Neuronal stem cell (in vitro differentiated cells): ENCODE results near the gene FZD1.

Source experiments
- DNase-seq: peaks from one replicate; pipeline ENCODE4 v3.0.0-alpha.2; 2013; ENCODE audit warnings: low spot score
- H2AFZ ChIP-seq: one replicate; pipeline ENCODE4 v1.6.1; 2013; ENCODE audit warnings: mild to moderate bottlenecking, low read length, inconsistent platforms
- H2AK5ac ChIP-seq: 2 replicates; pipeline ENCODE4 v1.6.1; 2013; ENCODE audit warnings: low read depth, mild to moderate bottlenecking, inconsistent platforms, low read length, moderate library complexity, mixed read lengths
- H2BK120ac ChIP-seq: 2 replicates; pipeline ENCODE4 v1.6.1; 2013; ENCODE audit warnings: low read depth, mild to moderate bottlenecking, inconsistent platforms, low read length, moderate library complexity, mixed read lengths
- H2BK12ac ChIP-seq: one replicate; pipeline ENCODE4 v1.6.1; 2013; ENCODE audit warnings: low read length, inconsistent platforms
- H2BK15ac ChIP-seq: 2 replicates; pipeline ENCODE4 v1.6.1; 2013; ENCODE audit warnings: mild to moderate bottlenecking, low read length, inconsistent platforms, mixed read lengths
- H2BK5ac ChIP-seq: one replicate; pipeline ENCODE4 v1.6.1; 2013; ENCODE audit warnings: inconsistent platforms, mild to moderate bottlenecking, low read length, moderate library complexity
- H3K14ac ChIP-seq: one replicate; pipeline ENCODE4 v1.6.1; 2013; ENCODE audit warnings: low read length, inconsistent platforms
- H3K18ac ChIP-seq: 2 replicates; pipeline ENCODE4 v1.6.1; 2013; ENCODE audit warnings: low read length, inconsistent platforms
- H3K23ac ChIP-seq: 2 replicates; pipeline ENCODE4 v1.6.1; 2013; ENCODE audit warnings: low read depth, mild to moderate bottlenecking, mixed read lengths, low read length, inconsistent platforms; ENCODE audit not compliant: poor library complexity
- H3K27ac ChIP-seq: replicated peaks from 3 replicates; pipeline ENCODE4 v1.5.1; 2013; ENCODE audit warnings: low read length, inconsistent platforms
- H3K27me3 ChIP-seq, 3 experiments: 2 replicates each; pipeline ENCODE4 v1.6.1; 2013; ENCODE audit warnings: low read length in 3 of 3, mild to moderate bottlenecking in 2 of 3, inconsistent platforms in 1 of 3, low read depth in 1 of 3, mixed read lengths in 1 of 3, moderate library complexity in 1 of 3; ENCODE audit not compliant: control insufficient read depth in 3 of 3, insufficient read depth in 3 of 3
- H3K36me3 ChIP-seq, 2 donors: replicated peaks in 1 of 2; 2 replicates each; pipeline ENCODE4 v1.6.1; 2013; ENCODE audit warnings: low read length in 2 of 2; ENCODE audit not compliant: control insufficient read depth in 2 of 2, insufficient read depth in 2 of 2
- H3K4ac ChIP-seq: 2 replicates; pipeline ENCODE4 v1.6.1; 2013; ENCODE audit warnings: inconsistent platforms, mild to moderate bottlenecking, low read length, moderate library complexity
- H3K4me1 ChIP-seq, 2 donors: 1 replicate in 1 of 2; 2 replicates in 1 of 2; pipeline ENCODE4 v1.6.1; 2013; ENCODE audit warnings: low read length in 2 of 2, low read depth in 1 of 2; ENCODE audit not compliant: control insufficient read depth in 2 of 2, insufficient read depth in 1 of 2
- H3K4me2 ChIP-seq: one replicate; pipeline ENCODE4 v1.6.1; 2013; ENCODE audit warnings: mild to moderate bottlenecking, low read length, inconsistent platforms; ENCODE audit not compliant: insufficient read depth, poor library complexity, severe bottlenecking
- H3K4me3 ChIP-seq, 2 donors: 2 replicates each; pipeline ENCODE4 v1.5.1; 2013; ENCODE audit warnings: low read length in 2 of 2, mild to moderate bottlenecking in 2 of 2, inconsistent platforms in 1 of 2, moderate library complexity in 1 of 2
- H3K79me1 ChIP-seq: one replicate; pipeline ENCODE4 v1.6.1; 2013; ENCODE audit warnings: low read depth, mild to moderate bottlenecking, inconsistent platforms, low read length, moderate library complexity
- H3K9ac ChIP-seq: one replicate; pipeline ENCODE4 v1.6.1; 2013; ENCODE audit warnings: mild to moderate bottlenecking, low read depth, low read length, inconsistent platforms; ENCODE audit not compliant: poor library complexity
- H3K9me3 ChIP-seq, 2 donors: replicated peaks in 1 of 2; 2 replicates each; pipeline versions ENCODE3 to v1.6.1; 2013; ENCODE audit warnings: low read length in 2 of 2, mild to moderate bottlenecking in 2 of 2, inconsistent platforms in 1 of 2, low read depth in 1 of 2, mixed read lengths in 1 of 2, moderate library complexity in 1 of 2; ENCODE audit not compliant: control insufficient read depth in 2 of 2, insufficient read depth in 1 of 2
- H4K8ac ChIP-seq: one replicate; pipeline ENCODE4 v1.6.1; 2013; ENCODE audit warnings: low read depth, mild to moderate bottlenecking, inconsistent platforms, low read length, moderate library complexity
- H4K91ac ChIP-seq: one replicate; pipeline ENCODE4 v1.6.1; 2013; ENCODE audit warnings: low read length, low read depth, mild to moderate bottlenecking, inconsistent platforms; ENCODE audit not compliant: poor library complexity
- WGBS, 2 donors: extraction: QIAGEN DNeasy Blood & Tissue Kit; methylation state at CpG; one replicate each; pipeline ENCODE4 v1.1.7; 2013; ENCODE audit warnings: missing lambda C conversion rate in 2 of 2, mixed read lengths in 1 of 2; ENCODE audit not compliant: insufficient read length in 2 of 2, insufficient replicate concordance in 1 of 2; ENCODE audit errors: extremely low coverage in 2 of 2; 5-methylcytosine and 5-hydroxymethylcytosine counted together

Gene FZD1

GRCh38 chr7:91270372-91270771 is 6.1 kb downstream of the FZD1 start:
- H3K4me2 ChIP-seq: no peak overlapping the region
- H2BK15ac ChIP-seq: no peak overlapping the region
- no peak overlapping the region for H4K8ac ChIP-seq
- no peak overlapping the region for H2BK120ac ChIP-seq
- no peak overlapping the region for H3K23ac ChIP-seq
- no peak overlapping the region for H3K4me3 ChIP-seq
- H3K36me3 ChIP-seq: peaks cover 0 to 43% of the 10 kb centered on the region in 2 donors
- no peak overlapping the region for H2AFZ ChIP-seq
- peaks cover 11% of the 10 kb centered on the region for H3K79me1 ChIP-seq
- H3K27ac ChIP-seq: no peak overlapping the region
- no CpG with 5 or more reads among the region's 3 CpGs for WGBS, 2 donors
- no peak overlapping the region for H3K14ac ChIP-seq
- H2BK12ac ChIP-seq: no peak overlapping the region
- no peak for DNase-seq
- no peak overlapping the region for H3K18ac ChIP-seq
- no peak overlapping the region for H2BK5ac ChIP-seq
- peaks cover 0 to 27% (median 0%) of the 10 kb centered on the region in 3 experiments for H3K27me3 ChIP-seq
- H3K4me1 ChIP-seq: peaks cover 10 to 11% of the 10 kb centered on the region in 2 donors
- peaks cover 0 to 34% of the 10 kb centered on the region in 2 donors for H3K9me3 ChIP-seq
- H3K9ac ChIP-seq: no peak overlapping the region
- no peak overlapping the region for H4K91ac ChIP-seq
- H2AK5ac ChIP-seq: no peak overlapping the region
- no peak overlapping the region for H3K4ac ChIP-seq

- H3K4me3 ChIP-seq: no peak overlapping the region
- H3K36me3 ChIP-seq: no peaks in the 10 kb centered on the region
- H3K4me1 ChIP-seq: peaks cover 0 to 3% of the 10 kb centered on the region in 2 donors
- no peak overlapping the region for H2BK15ac ChIP-seq
- no peak overlapping the region for H4K8ac ChIP-seq
- no peak overlapping the region for H3K4me2 ChIP-seq
- no peaks in the 10 kb centered on the region for H3K79me1 ChIP-seq
- no peak overlapping the region for H3K9ac ChIP-seq
- H3K9me3 ChIP-seq: peaks cover 0 to 8% of the 10 kb centered on the region in 2 donors
- no peak overlapping the region for H2BK12ac ChIP-seq
- no peak overlapping the region for H3K4ac ChIP-seq
- no peak overlapping the region for H3K27ac ChIP-seq
- H3K14ac ChIP-seq: no peak overlapping the region
- H3K23ac ChIP-seq: no peak overlapping the region
- DNase-seq: no peak
- H3K27me3 ChIP-seq: no peaks in the 10 kb centered on the region
- no peak overlapping the region for H2BK120ac ChIP-seq
- no peak overlapping the region for H4K91ac ChIP-seq
- no peak overlapping the region for H2AK5ac ChIP-seq
- H3K18ac ChIP-seq: no peak overlapping the region
- no peak overlapping the region for H2BK5ac ChIP-seq
- H2AFZ ChIP-seq: no peak overlapping the region
Measured at GRCh38 chr7:91276909-91277308, 12.7 kb downstream of the FZD1 start.

- no peak overlapping the region for H4K8ac ChIP-seq
- no peaks in the 10 kb centered on the region for H3K36me3 ChIP-seq
- H2BK5ac ChIP-seq: no peak overlapping the region
- H3K9me3 ChIP-seq: peaks cover 0 to 7% of the 10 kb centered on the region in 2 donors
- H3K4me3 ChIP-seq: no peak overlapping the region
- H2BK120ac ChIP-seq: no peak overlapping the region
- no peak overlapping the region for H2BK12ac ChIP-seq
- no peak overlapping the region for H3K18ac ChIP-seq
- H3K23ac ChIP-seq: no peak overlapping the region
- no peak overlapping the region for H3K9ac ChIP-seq
- DNase-seq: no peak
- H3K27me3 ChIP-seq: no peaks in the 10 kb centered on the region
- no peak overlapping the region for H4K91ac ChIP-seq
- H3K4me2 ChIP-seq: no peak overlapping the region
- no CpG with 5 or more reads among the region's 1 CpG for WGBS, 2 donors
- peak overlapping the region; percentile 59 for H2AFZ ChIP-seq
- no peak overlapping the region for H3K14ac ChIP-seq
- no peaks in the 10 kb centered on the region for H3K79me1 ChIP-seq
- H3K27ac ChIP-seq: no peak overlapping the region
- no peak overlapping the region for H3K4ac ChIP-seq
- H2BK15ac ChIP-seq: no peak overlapping the region
- H2AK5ac ChIP-seq: no peak overlapping the region
- H3K4me1 ChIP-seq: peaks cover 0 to 3% of the 10 kb centered on the region in 2 donors
Measured at GRCh38 chr7:91280185-91280584, 16.0 kb downstream of the FZD1 start.

DNA sequence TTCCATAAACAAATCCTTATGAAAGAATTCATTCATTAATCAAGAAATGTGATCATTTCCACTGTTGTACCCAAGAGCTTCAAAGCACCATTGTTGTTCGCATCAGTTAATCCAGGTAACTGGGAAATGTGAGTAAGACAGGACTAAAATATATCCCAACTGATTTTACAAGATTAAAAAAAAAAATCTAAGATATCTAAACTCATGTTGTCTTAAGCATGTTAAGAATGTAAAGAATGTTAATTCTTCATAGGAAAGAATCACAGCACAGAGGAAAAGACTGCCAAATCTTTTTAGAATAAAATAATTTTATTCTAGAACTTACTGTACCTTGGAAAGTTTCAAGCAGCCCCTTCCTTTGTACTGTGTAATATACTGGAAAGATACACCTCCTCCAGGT is 16.4 kb downstream of the FZD1 start:
- Histone ChIP-seq H3K4ac (no peak overlapping the region), H3K27me3 (no peaks in the 10 kb centered on the region), H3K23ac (no peak overlapping the region), H2BK12ac (no peak overlapping the region), H3K4me1 (peaks cover 0 to 3% of the 10 kb centered on the region in 2 donors), H4K8ac (no peak overlapping the region), H3K14ac (no peak overlapping the region), H2AK5ac (no peak overlapping the region), H2BK120ac (no peak overlapping the region), H2AFZ (peak overlapping the region; percentile 59), H3K79me1 (no peaks in the 10 kb centered on the region), H2BK15ac (no peak overlapping the region), H3K36me3 (no peaks in the 10 kb centered on the region), H3K9ac (no peak overlapping the region), H3K4me3 (no peak overlapping the region), H3K18ac (no peak overlapping the region), H3K4me2 (no peak overlapping the region), H4K91ac (no peak overlapping the region), H2BK5ac (no peak overlapping the region), H3K9me3 (peaks cover 0 to 7% of the 10 kb centered on the region in 2 donors), H3K27ac (no peak overlapping the region)
- no peak for DNase-seq
- WGBS, 2 donors: no CpG with 5 or more reads among the region's 1 CpG
